OCI-LY1 (cell line): ENCODE data around the gene GRM2.

Experiments used
- H2AFZ ChIP-seq: fragments of 200-600 bp; sonication (generic), shearing (Covaris generic); 2 replicates; pipeline ENCODE4 v1.6.0; 2014; ENCODE audit warnings: antibody characterized with exemption, mild to moderate bottlenecking, low read length
- H3F3A ChIP-seq: fragments of 200-600 bp; sonication (generic), shearing (Covaris generic); 2 replicates; pipeline ENCODE4 v1.6.0; 2014; ENCODE audit warnings: mild to moderate bottlenecking, antibody characterized with exemption, low read length, moderate library complexity; ENCODE audit not compliant: insufficient read depth
- H3K27ac ChIP-seq: fragments of 200-600 bp; sonication (generic); 2 replicates; pipeline ENCODE4 v1.5.1; 2014; ENCODE audit warnings: low read length, mixed run types, mild to moderate bottlenecking, low read depth; ENCODE audit not compliant: poor library complexity, severe bottlenecking
- H3K27me3 ChIP-seq: fragments of 200-600 bp; sonication (generic); 2 replicates; pipeline ENCODE4 v1.6.0; 2014; ENCODE audit warnings: antibody characterized with exemption, mild to moderate bottlenecking, low read length, moderate library complexity; ENCODE audit not compliant: insufficient read depth
- H3K36me3 ChIP-seq: fragments of 200-600 bp; sonication (generic); 2 replicates; pipeline ENCODE4 v1.6.1; 2014; ENCODE audit warnings: mild to moderate bottlenecking, antibody characterized with exemption, low read length, moderate library complexity, mixed read lengths; ENCODE audit not compliant: insufficient read depth
- H3K4me1 ChIP-seq: fragments of 200-600 bp; sonication (generic); 2 replicates; pipeline ENCODE4 v1.5.1; 2014; ENCODE audit warnings: mild to moderate bottlenecking, low read length, moderate library complexity; ENCODE audit not compliant: insufficient read depth, severe bottlenecking
- H3K4me2 ChIP-seq: fragments of 200-600 bp; sonication (generic), shearing (Covaris generic); 2 replicates; pipeline ENCODE4 v1.6.1; 2014; ENCODE audit warnings: low read length
- H3K4me3 ChIP-seq: fragments of 200-600 bp; sonication (generic); 2 replicates; pipeline ENCODE4 v1.5.1; 2014; ENCODE audit warnings: low read length, low read depth, mild to moderate bottlenecking, mixed read lengths; ENCODE audit not compliant: poor library complexity, severe bottlenecking
- H3K79me2 ChIP-seq: fragments of 200-600 bp; shearing (Covaris generic); 2 replicates; pipeline ENCODE4 v1.6.1; 2016; ENCODE audit warnings: mixed run types, low read length, mixed read lengths; ENCODE audit not compliant: insufficient read depth
- H3K9ac ChIP-seq: fragments of 200-600 bp; sonication (generic), shearing (Covaris generic); 2 replicates; pipeline ENCODE4 v1.6.1; 2014; ENCODE audit warnings: mild to moderate bottlenecking, low read length, mixed read lengths
- H3K9me2 ChIP-seq: fragments of 200-600 bp; sonication (generic), shearing (Covaris generic); 2 replicates; pipeline ENCODE4 v1.6.1; 2014; ENCODE audit warnings: low read depth, mild to moderate bottlenecking, low read length, mixed read lengths
- H3K9me3 ChIP-seq: fragments of 200-600 bp; shearing (Covaris generic); 2 replicates; pipeline ENCODE4 v1.6.1; 2014; ENCODE audit warnings: low read length, mixed read lengths
- H4K20me1 ChIP-seq: fragments of 200-600 bp; sonication (generic), shearing (Covaris generic); 2 replicates; pipeline ENCODE4 v1.6.0; 2016; ENCODE audit warnings: mild to moderate bottlenecking, low read length; ENCODE audit not compliant: insufficient read depth
- CTCF ChIP-seq: fragments of 200-600 bp; sonication (generic), shearing (Covaris generic); IDR thresholded peaks from 2 replicates; pipeline ENCODE4 v1.5.1; 2017; ENCODE audit warnings: mild to moderate bottlenecking, antibody characterized with exemption, low read length, moderate library complexity, mixed read lengths
- EZH2 ChIP-seq: fragments of 200-600 bp; sonication (generic), shearing (Covaris generic); IDR thresholded peaks from 2 replicates; pipeline ENCODE4 v1.8.0; 2017; ENCODE audit warnings: borderline replicate concordance, mixed run types, mild to moderate bottlenecking, antibody characterized with exemption, low read length, moderate library complexity, mixed read lengths

GRM2 gene

GRCh38 chr3:51670053-51670822 is 36.6 kb upstream of the GRM2 start:
- Histone ChIP-seq H3K27ac (peak overlapping the region; percentile 40), H4K20me1 (no peaks in the 10 kb centered on the region), H3K9ac (peak overlapping the region; percentile 98), H3K4me2 (peak overlapping the region; percentile 79), H3K27me3 (no peaks in the 10 kb centered on the region), H3K79me2 (no peaks in the 10 kb centered on the region), H3K9me2 (no peaks in the 10 kb centered on the region), H3K4me3 (peak overlapping the region; percentile 93), H3K36me3 (peaks cover 11% of the 10 kb centered on the region), H3F3A (no peaks in the 10 kb centered on the region), H3K9me3 (no peaks in the 10 kb centered on the region), H2AFZ (no peak overlapping the region), H3K4me1 (peaks cover 35% of the 10 kb centered on the region)
- TF ChIP-seq CTCF: no peak
- TF ChIP-seq EZH2: no peak

DNA sequence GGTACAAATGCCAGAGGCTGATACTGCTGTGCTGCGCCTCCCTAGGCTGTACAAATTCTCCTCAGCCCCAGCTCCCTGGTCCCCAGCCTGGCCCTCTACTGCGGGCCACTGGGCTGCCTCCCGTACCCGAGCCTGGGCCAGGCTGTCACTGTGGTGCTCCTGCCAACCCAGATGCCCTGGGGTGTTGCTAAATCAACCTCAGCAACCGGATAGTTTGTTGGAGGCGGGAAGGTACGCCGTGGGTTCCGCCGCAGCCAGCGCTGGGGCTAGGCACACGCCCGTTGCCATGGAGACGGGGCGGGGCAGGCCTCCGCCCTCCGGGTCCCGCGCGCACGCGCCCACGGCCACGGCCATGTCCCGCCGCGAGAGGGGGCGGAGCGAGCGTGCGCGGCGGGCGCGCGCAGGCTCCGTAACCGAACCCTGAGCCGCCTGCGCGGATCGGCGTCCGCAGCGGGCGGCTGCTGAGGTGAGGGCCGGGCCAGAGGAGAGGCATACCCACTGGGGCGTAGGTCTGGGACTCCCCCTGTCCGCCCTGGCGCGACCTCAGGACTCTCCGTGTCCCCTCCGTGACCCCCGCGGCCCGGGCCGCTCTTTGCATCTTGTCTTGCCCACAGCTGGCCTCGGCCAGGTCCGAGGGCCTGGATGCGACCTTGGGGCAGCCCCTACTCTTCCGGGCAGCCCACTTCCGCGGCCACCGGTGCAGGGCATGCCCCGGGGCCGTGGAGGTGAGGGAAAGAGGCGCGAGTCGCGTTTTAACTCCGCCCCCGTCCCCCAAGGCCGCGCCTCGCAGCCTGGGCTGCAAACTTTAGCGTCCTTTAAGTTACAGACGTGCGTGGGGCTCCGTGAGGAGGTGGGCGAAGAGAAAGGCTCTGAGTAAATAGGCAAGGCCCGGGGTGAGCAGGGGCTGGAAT is 35.8 kb upstream of the GRM2 start, which contains the start of gene TEX264:
TSS of gene TEX264 (plus strand) at position 430 of the 911 bp plus-strand sequence. CDS start 3,053 bp downstream, outside the sequence.
- no peaks in the 10 kb centered on the region for H3K79me2 ChIP-seq
- no peak within 1 kb of the TSS for H2AFZ ChIP-seq
- H4K20me1 ChIP-seq: no peaks in the 10 kb centered on the region
- H3K9me3 ChIP-seq: no peaks in the 10 kb centered on the region
- H3K9ac ChIP-seq: peak within 1 kb of the TSS; percentile 98
- no peaks in the 10 kb centered on the region for H3K9me2 ChIP-seq
- H3K4me1 ChIP-seq: peaks cover 35% of the 10 kb centered on the region
- H3K27ac ChIP-seq: peak within 1 kb of the TSS; percentile 67
- H3K4me3 ChIP-seq: peak within 1 kb of the TSS; percentile 93
- H3K36me3 ChIP-seq: peaks cover 19% of the 10 kb centered on the region
- H3K4me2 ChIP-seq: peak within 1 kb of the TSS; percentile 79
- H3F3A ChIP-seq: no peaks in the 10 kb centered on the region
- TF ChIP-seq EZH2: no peak
- TF ChIP-seq CTCF: no peak
- H3K27me3 ChIP-seq: no peaks in the 10 kb centered on the region

GRCh38 chr3:51671734-51672475 is 35.0 kb upstream of the GRM2 start:
- H3K27ac ChIP-seq: peak overlapping the region; percentile 67
- peak overlapping the region; percentile 79 for H3K4me2 ChIP-seq
- peaks cover 27% of the 10 kb centered on the region for H3K36me3 ChIP-seq
- no peaks in the 10 kb centered on the region for H4K20me1 ChIP-seq
- no peaks in the 10 kb centered on the region for H3K9me2 ChIP-seq
- no peak overlapping the region for H2AFZ ChIP-seq
- TF ChIP-seq CTCF (no peak), EZH2 (no peak)
- H3K4me1 ChIP-seq: peaks cover 35% of the 10 kb centered on the region
- no peaks in the 10 kb centered on the region for H3K9me3 ChIP-seq
- no peaks in the 10 kb centered on the region for H3K27me3 ChIP-seq
- H3F3A ChIP-seq: no peaks in the 10 kb centered on the region
- H3K4me3 ChIP-seq: peak overlapping the region; percentile 93
- peak overlapping the region; percentile 98 for H3K9ac ChIP-seq
- H3K79me2 ChIP-seq: no peaks in the 10 kb centered on the region
